IMR-90 (cell line): Measurements from ENCODE around the gene RBBP8. TPM values are rescaled to one million over a fixed set of nuclear protein-coding genes. Genes with fewer than 3 reads are reported as not detected.
"Not testable (repeated sequence)": the region's sequence is repeated elsewhere in the genome, so short reads cannot be mapped to it uniquely, and the experiment has no call there.

Source experiments
- ATAC-seq: fragments of 200-7000 bp; cut with Tn5 transposase; 2 replicates; pipeline ENCODE4 v1.9.1; 2020; ENCODE audit warnings: low read depth, mild to moderate bottlenecking, moderate library complexity
- BruUV-seq: library from RNA; stranded (reverse); fragments of 400-500 nt; replicated peaks from 2 replicates; lab custom pipeline; 2021; lab: Mats Ljungman, UMichigan
- CTCF ChIA-PET: fragments of 300-600 bp; formaldehyde crosslinking; extraction: SDS; loops from one replicate; lab custom pipeline; 2021; ENCODE audit warnings: antibody characterized with exemption; lab: Yijun Ruan, JAX
- POLR2A ChIA-PET: fragments of 300-600 bp; sonication (Branson Sonifier 250); formaldehyde crosslinking; loops from one replicate; lab custom pipeline; 2022; ENCODE audit warnings: antibody characterized with exemption; ENCODE audit not compliant: unreplicated experiment; lab: Charles Lee
- DNase-seq: peaks from one replicate; pipeline ENCODE4 v3.0.0; 2013
- H2AFZ ChIP-seq: replicated peaks from 2 replicates; pipeline ENCODE3; 2013; ENCODE audit warnings: low read length, mild to moderate bottlenecking; ENCODE audit not compliant: poor library complexity
- H2AK5ac ChIP-seq: 2 replicates; pipeline ENCODE4 v1.6.1; 2013; ENCODE audit warnings: low read depth, low read length, inconsistent platforms
- H2AK9ac ChIP-seq: replicated peaks from 2 replicates; pipeline ENCODE3; 2013; ENCODE audit warnings: mild to moderate bottlenecking, low read depth, low read length, moderate library complexity; ENCODE audit not compliant: poor library complexity
- H2BK120ac ChIP-seq: 2 replicates; pipeline ENCODE4 v1.6.1; 2013; ENCODE audit warnings: low read depth, low read length, inconsistent platforms
- H2BK15ac ChIP-seq: 3 replicates; pipeline ENCODE4 v1.6.1; 2013; ENCODE audit warnings: low read depth, low read length, inconsistent platforms
- H2BK20ac ChIP-seq: 2 replicates; pipeline ENCODE4 v1.6.1; 2013; ENCODE audit warnings: low read depth, mild to moderate bottlenecking, inconsistent platforms, low read length, moderate library complexity
- H2BK5ac ChIP-seq: 2 replicates; pipeline ENCODE4 v1.6.1; 2013; ENCODE audit warnings: mild to moderate bottlenecking, low read depth, low read length, inconsistent platforms; ENCODE audit not compliant: poor library complexity, severe bottlenecking
- H3K14ac ChIP-seq: replicated peaks from 2 replicates; pipeline ENCODE4 v1.6.1; 2013; ENCODE audit warnings: low read depth, low read length, inconsistent platforms
- H3K18ac ChIP-seq: 2 replicates; pipeline ENCODE4 v1.6.1; 2013; ENCODE audit warnings: low read depth, low read length, control low read depth
- H3K23ac ChIP-seq: 2 replicates; pipeline ENCODE4 v1.6.1; 2013; ENCODE audit warnings: low read depth, low read length, inconsistent platforms
- H3K27ac ChIP-seq: 2 replicates; pipeline ENCODE4 v1.5.1; 2013; ENCODE audit warnings: mild to moderate bottlenecking, control low read depth, low read length; ENCODE audit not compliant: insufficient read depth
- H3K27me3 ChIP-seq: 2 replicates; pipeline ENCODE4 v1.6.1; 2013; ENCODE audit warnings: low read length; ENCODE audit not compliant: control insufficient read depth, insufficient read depth
- H3K36me3 ChIP-seq: 2 replicates; pipeline ENCODE4 v1.6.1; 2013; ENCODE audit warnings: low read length, mixed read lengths; ENCODE audit not compliant: control insufficient read depth, insufficient read depth
- H3K4ac ChIP-seq: 2 replicates; pipeline ENCODE4 v1.6.1; 2013; ENCODE audit warnings: low read depth, low read length, inconsistent platforms
- H3K4me1 ChIP-seq: 2 replicates; pipeline ENCODE4 v1.6.1; 2013; ENCODE audit warnings: low read length, mixed read lengths; ENCODE audit not compliant: control insufficient read depth, insufficient read depth
- H3K4me2 ChIP-seq: 2 replicates; pipeline ENCODE4 v1.6.1; 2013; ENCODE audit warnings: low read depth, mild to moderate bottlenecking, control low read depth, low read length, moderate library complexity
- H3K4me3 ChIP-seq: 2 replicates; pipeline ENCODE4 v1.5.1; 2013; ENCODE audit warnings: low read depth, mild to moderate bottlenecking, control low read depth, low read length, moderate library complexity; ENCODE audit not compliant: insufficient read depth
- H3K56ac ChIP-seq: 2 replicates; pipeline ENCODE4 v1.6.1; 2013; ENCODE audit warnings: low read length, inconsistent platforms; ENCODE audit not compliant: insufficient read depth; ENCODE audit errors: extremely low read depth
- H3K79me1 ChIP-seq, 2 experiments: 2 replicates each; pipeline ENCODE4 v1.6.1; 2013; ENCODE audit warnings: low read length in 2 of 2, inconsistent platforms in 1 of 2, low read depth in 1 of 2
- H3K9ac ChIP-seq: 2 replicates; pipeline ENCODE4 v1.6.1; 2013; ENCODE audit warnings: low read depth, low read length, control low read depth
- H3K9me1 ChIP-seq: 2 replicates; pipeline ENCODE4 v1.6.1; 2013; ENCODE audit warnings: low read length, inconsistent platforms; ENCODE audit not compliant: insufficient read depth
- H3K9me3 ChIP-seq: 2 replicates; pipeline ENCODE4 v1.6.1; 2013; ENCODE audit warnings: low read length; ENCODE audit not compliant: control insufficient read depth, insufficient read depth
- H4K20me1 ChIP-seq: 2 replicates; pipeline ENCODE4 v1.6.1; 2013; ENCODE audit warnings: low read length, inconsistent platforms; ENCODE audit not compliant: insufficient read depth
- H4K5ac ChIP-seq: 2 replicates; pipeline ENCODE4 v1.6.1; 2013; ENCODE audit warnings: mild to moderate bottlenecking, low read depth, low read length, control low read depth
- H4K8ac ChIP-seq, 2 experiments: 2 replicates each; pipeline ENCODE4 v1.6.1; 2013; ENCODE audit warnings: low read depth in 2 of 2, low read length in 2 of 2, control low read depth in 1 of 2, inconsistent platforms in 1 of 2
- H4K91ac ChIP-seq: 2 replicates; pipeline ENCODE4 v1.6.1; 2013; ENCODE audit warnings: low read depth, low read length, inconsistent platforms; ENCODE audit not compliant: insufficient read depth
- WGBS, 2 experiments: methylation state at CpG; one replicate each; pipeline versions ENCODE4 v1.1.5 to v1.1.7; 2013; ENCODE audit warnings: missing lambda C conversion rate in 2 of 2; ENCODE audit not compliant: insufficient read length in 1 of 2; ENCODE audit errors: extremely low coverage in 2 of 2; 5-methylcytosine and 5-hydroxymethylcytosine counted together
- dilution Hi-C: fragments of 300-500 bp; cut with HindIII; formaldehyde crosslinking; loops from one replicate; pipeline ENCODE4 v1.14.3; 2018; ENCODE audit warnings: low sequenced_read_pairs; ENCODE audit not compliant: unreplicated experiment
- in situ Hi-C: fragments of 300-500 bp; cut with MboI; formaldehyde crosslinking; loops from 3 replicates; pipeline ENCODE4 v1.14.3; 2019; ENCODE audit warnings: low sequenced_read_pairs, inconsistent platforms, mixed read lengths
- intact Hi-C: fragments of 100-400 bp; cut with micrococcal nuclease; formaldehyde crosslinking; loops from 2 replicates; pipeline ENCODE4 v1.10.0; 2022
- polyA plus RNA-seq, 3 experiments: library from polyadenylated mRNA; depleted of rRNA; stranded (reverse); fragments of >200 nt; gene quantifications; 2 replicates each; pipeline ENCODE4 v1.2.3, GENCODE V29; 2012; ENCODE audit warnings: low replicate concordance in 1 of 3
- total RNA-seq: library from RNA; depleted of rRNA; stranded (reverse); fragments of >200 nt; gene quantifications from 2 replicates; pipeline ENCODE4 v1.2.3, GENCODE V29; 2012

Gene RBBP8
- total and polyA plus RNA-seq, 2 of the 4 experiments (the other 2 are of a cell fraction): 12.0 to 21.1 TPM

DNA sequence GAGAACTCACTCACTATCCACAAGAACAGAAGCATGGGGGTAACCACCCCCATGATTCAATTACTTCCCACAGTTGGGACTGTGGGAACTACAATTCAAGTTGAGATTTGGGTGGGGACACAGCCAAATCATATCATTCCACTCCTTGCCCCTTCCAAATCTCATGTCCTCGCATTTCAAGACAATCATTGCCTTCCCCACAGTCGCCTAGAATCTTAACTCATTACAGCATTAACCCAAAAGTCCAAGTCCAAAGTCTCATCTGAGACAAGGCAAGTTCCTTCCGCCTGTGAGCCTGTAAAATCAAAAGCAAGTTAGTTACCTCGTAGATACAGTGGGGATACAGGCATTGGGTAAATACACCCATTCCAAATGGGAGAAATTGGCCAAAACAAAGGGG is 20.9 kb downstream of the RBBP8 start:
- H3K79me1 ChIP-seq, H3K4me1 ChIP-seq, BruUV-seq, intact Hi-C loops, ATAC-seq, H2BK5ac ChIP-seq, H3K9me3 ChIP-seq, H3K4me2 ChIP-seq, H3K9me1 ChIP-seq, H3K14ac ChIP-seq, H3K4ac ChIP-seq, H3K27ac ChIP-seq, H2AFZ ChIP-seq, H2BK120ac ChIP-seq, DNase-seq, H4K91ac ChIP-seq, POLR2A ChIA-PET, H3K56ac ChIP-seq, H2AK5ac ChIP-seq, H3K18ac ChIP-seq, H2AK9ac ChIP-seq, H3K4me3 ChIP-seq, H4K20me1 ChIP-seq, H4K5ac ChIP-seq, H2BK15ac ChIP-seq, dilution Hi-C loops, H3K9ac ChIP-seq, in situ Hi-C loops, H3K36me3 ChIP-seq, H2BK20ac ChIP-seq, H4K8ac ChIP-seq, H3K23ac ChIP-seq, H3K27me3 ChIP-seq, CTCF ChIA-PET: not testable (repeated sequence)
- no CpG with 5 or more reads among the region's 4 CpGs for WGBS, 2 experiments
